Left ventricle myocardium inferior (tissue), 1 donor: ENCODE data around the gene ENTPD8. TPM values are rescaled to one million over a fixed set of nuclear protein-coding genes. Genes with fewer than 3 reads are reported as not detected.

Experiments used
- DNase-seq: peaks from one replicate; pipeline ENCODE4 v3.0.0-alpha.2; 2020
- H3K27ac ChIP-seq: fragments of 200-600 bp; replicated peaks from 2 replicates; pipeline ENCODE4 v1.8.0; 2021
- H3K27me3 ChIP-seq: fragments of 200-600 bp; 2 replicates; pipeline ENCODE4 v1.8.0; 2021; ENCODE audit warnings: low read depth
- H3K36me3 ChIP-seq: fragments of 200-600 bp; 2 replicates; pipeline ENCODE4 v1.8.0; 2021
- H3K4me1 ChIP-seq: fragments of 200-600 bp; 2 replicates; pipeline ENCODE4 v1.8.0; 2021
- H3K4me3 ChIP-seq: fragments of 200-600 bp; 2 replicates; pipeline ENCODE4 v1.8.0; 2021; ENCODE audit warnings: mild to moderate bottlenecking, moderate library complexity
- H3K9me3 ChIP-seq: fragments of 200-600 bp; replicated peaks from 2 replicates; pipeline ENCODE4 v1.8.0; 2021
- intact Hi-C: fragments of 100-400 bp; cut with micrococcal nuclease; formaldehyde crosslinking; loops from one replicate; pipeline ENCODE4 v1.11.0; 2022
- total RNA-seq: library from RNA; stranded (reverse); fragmentation: NEBNext Ultra II Directional; extraction: Animal tissue kit (Norgen Biotek cat#: 25700); gene quantifications from one replicate; pipeline ENCODE4 v1.2.1, GENCODE V29; 2021
- TF ChIP-seq, protein P1 (sequence below): fragments of 200-600 bp; IDR thresholded peaks from 2 replicates; pipeline ENCODE4 v1.8.0; 2021; ENCODE audit warnings: antibody characterized with exemption, mild to moderate bottlenecking, borderline replicate concordance
- donor health status: DM: no; HTN: yes; CAD: no; lungs with severe emphysema.

The ENTPD8 gene
- total RNA-seq, 1 donor from 2014 or later, result not detected

GRCh38 chr9:137395666-137396010 is 45.5 kb downstream of the ENTPD8 start:
- Histone ChIP-seq H3K4me3 (no peak overlapping the region), H3K4me1 (peaks cover 5% of the 10 kb centered on the region), H3K9me3 (no peaks in the 10 kb centered on the region), H3K36me3 (peaks cover 6% of the 10 kb centered on the region), H3K27me3 (no peaks in the 10 kb centered on the region), H3K27ac (no peak overlapping the region)
- TF ChIP-seq, protein P1, sequence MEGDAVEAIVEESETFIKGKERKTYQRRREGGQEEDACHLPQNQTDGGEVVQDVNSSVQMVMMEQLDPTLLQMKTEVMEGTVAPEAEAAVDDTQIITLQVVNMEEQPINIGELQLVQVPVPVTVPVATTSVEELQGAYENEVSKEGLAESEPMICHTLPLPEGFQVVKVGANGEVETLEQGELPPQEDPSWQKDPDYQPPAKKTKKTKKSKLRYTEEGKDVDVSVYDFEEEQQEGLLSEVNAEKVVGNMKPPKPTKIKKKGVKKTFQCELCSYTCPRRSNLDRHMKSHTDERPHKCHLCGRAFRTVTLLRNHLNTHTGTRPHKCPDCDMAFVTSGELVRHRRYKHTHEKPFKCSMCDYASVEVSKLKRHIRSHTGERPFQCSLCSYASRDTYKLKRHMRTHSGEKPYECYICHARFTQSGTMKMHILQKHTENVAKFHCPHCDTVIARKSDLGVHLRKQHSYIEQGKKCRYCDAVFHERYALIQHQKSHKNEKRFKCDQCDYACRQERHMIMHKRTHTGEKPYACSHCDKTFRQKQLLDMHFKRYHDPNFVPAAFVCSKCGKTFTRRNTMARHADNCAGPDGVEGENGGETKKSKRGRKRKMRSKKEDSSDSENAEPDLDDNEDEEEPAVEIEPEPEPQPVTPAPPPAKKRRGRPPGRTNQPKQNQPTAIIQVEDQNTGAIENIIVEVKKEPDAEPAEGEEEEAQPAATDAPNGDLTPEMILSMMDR, result no peak
- DNase-seq, result no peak
- intact Hi-C loops, result no loop called here

- peaks cover 6% of the 10 kb centered on the region for H3K36me3 ChIP-seq
- TF ChIP-seq, protein P1, result no peak
- peaks cover 10% of the 10 kb centered on the region for H3K4me1 ChIP-seq
- intact Hi-C loops, result no loop called here
- no peak overlapping the region for H3K27ac ChIP-seq
- no peak for DNase-seq
- H3K4me3 ChIP-seq, result no peak overlapping the region
- H3K27me3 ChIP-seq, result no peaks in the 10 kb centered on the region
- H3K9me3 ChIP-seq, result no peaks in the 10 kb centered on the region
These were observed 46.1 kb downstream of the ENTPD8 start for GRCh38 chr9:137394866-137395665.

DNA sequence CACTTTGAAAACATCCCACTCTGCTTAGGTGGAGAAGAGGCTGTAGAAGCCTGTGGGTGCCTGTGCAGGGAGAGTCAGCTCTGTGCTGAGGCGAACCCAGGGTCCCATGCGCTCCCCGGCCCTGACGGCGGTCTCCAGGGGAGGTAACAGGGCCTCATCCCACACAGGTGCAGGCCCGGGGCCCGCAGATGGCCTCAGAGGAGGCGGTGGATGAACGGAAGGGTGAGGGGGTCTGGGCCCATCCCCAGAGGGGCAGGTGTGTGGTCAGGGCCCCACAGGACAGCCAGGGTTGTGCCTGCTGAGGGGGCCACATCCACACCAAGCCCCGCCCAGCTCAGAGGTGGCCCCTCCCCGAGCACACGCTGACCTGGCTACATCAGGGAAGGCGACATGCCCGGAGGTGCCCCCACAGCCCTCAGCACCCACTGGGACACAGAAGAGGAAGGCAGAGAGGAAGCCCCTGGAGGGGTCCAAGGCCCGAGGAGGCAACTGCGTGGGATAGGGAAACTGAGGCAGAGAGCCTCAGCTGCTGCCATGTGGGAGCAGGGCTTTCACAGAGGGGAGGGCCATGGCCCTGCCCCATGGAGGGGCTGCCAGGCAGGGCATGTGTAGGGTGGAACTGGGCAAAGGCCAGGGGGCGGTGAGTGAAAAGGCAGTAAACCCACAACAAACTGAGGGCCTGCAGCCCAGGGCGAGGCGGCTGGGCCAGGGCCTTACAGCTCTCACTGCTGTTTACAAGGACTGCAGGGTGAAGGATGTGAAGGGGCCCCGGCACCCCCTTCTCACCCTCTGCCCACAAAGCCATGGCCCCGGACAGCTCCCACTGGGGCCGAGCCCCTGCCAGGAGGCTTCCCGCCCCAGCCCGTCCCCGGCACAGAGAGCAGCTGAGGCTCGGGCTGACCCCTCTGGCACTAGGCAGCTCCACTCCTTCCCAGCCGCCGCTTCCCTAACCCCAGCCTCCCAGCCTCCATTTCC is 47.7 kb downstream of the ENTPD8 start:
- no peak for DNase-seq
- intact Hi-C loops, result no loop called here
- Histone ChIP-seq H3K4me3 (no peak overlapping the region), H3K27ac (no peak overlapping the region), H3K36me3 (peaks cover 6% of the 10 kb centered on the region), H3K27me3 (no peaks in the 10 kb centered on the region), H3K9me3 (no peaks in the 10 kb centered on the region), H3K4me1 (peaks cover 18% of the 10 kb centered on the region)
- TF ChIP-seq, protein P1, result no peak

GRCh38 chr9:137392232-137393007 is 48.7 kb downstream of the ENTPD8 start:
- no peak overlapping the region for H3K27ac ChIP-seq
- H3K36me3 ChIP-seq, result peaks cover 6% of the 10 kb centered on the region
- H3K4me3 ChIP-seq, result no peak overlapping the region
- TF ChIP-seq, protein P1, result no peak
- H3K9me3 ChIP-seq, result no peaks in the 10 kb centered on the region
- DNase-seq, result no peak
- H3K4me1 ChIP-seq, result peaks cover 29% of the 10 kb centered on the region
- intact Hi-C loops, result no loop called here
- H3K27me3 ChIP-seq, result no peaks in the 10 kb centered on the region

DNA sequence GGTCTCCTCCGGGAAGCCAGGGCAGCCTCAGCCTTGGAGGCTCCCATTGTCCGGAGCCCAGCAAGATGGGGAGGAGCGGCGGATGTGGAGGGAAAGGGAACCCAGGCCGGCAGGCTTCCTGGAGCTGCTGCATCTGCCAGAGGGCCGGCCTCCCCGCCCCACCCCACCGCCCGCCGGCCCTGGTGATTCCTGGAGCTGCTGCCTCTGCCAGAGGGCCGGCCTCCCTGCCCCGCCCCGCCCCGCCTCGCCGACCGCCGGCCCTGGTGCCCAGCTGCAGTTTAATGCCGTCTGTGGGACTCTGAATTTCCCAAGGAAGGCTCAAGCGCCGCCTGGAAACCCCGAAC is 49.8 kb downstream of the ENTPD8 start:
- Histone ChIP-seq H3K36me3 (peaks cover under 1% of the 10 kb centered on the region), H3K27ac (peak overlapping the region; percentile 88), H3K4me3 (peak overlapping the region; percentile 46), H3K27me3 (no peaks in the 10 kb centered on the region), H3K4me1 (peaks cover 35% of the 10 kb centered on the region), H3K9me3 (no peaks in the 10 kb centered on the region)
- intact Hi-C loops, result no loop called here
- TF ChIP-seq, protein P1, result no peak
- peak; percentile 41 for DNase-seq
